MM.1S (cell line): ENCODE data around the gene CCDC157.
"Not testable (repeated sequence)": the region's sequence is repeated elsewhere in the genome, so short reads cannot be mapped to it uniquely, and the experiment has no call there.

Experiments
- EZH2 ChIP-seq: fragments of 300-600 bp; sonication (generic); optimal IDR thresholded peaks from 2 replicates; pipeline ENCODE3; 2017; ENCODE audit warnings: low read depth, mild to moderate bottlenecking, antibody characterized with exemption, low read length, mixed read lengths
- EZH2phosphoT487 ChIP-seq: fragments of 300-600 bp; sonication (generic); IDR thresholded peaks from 2 replicates; pipeline ENCODE4 v1.6.1; 2018; ENCODE audit warnings: antibody characterized with exemption, low read length
- TF ChIP-seq, protein P1 (sequence below): fragments of 300-600 bp; sonication (generic); IDR thresholded peaks from 2 replicates; pipeline ENCODE4 v1.5.1; 2016; ENCODE audit warnings: antibody characterized with exemption, low read length, mixed read lengths

GRCh38 chr22:30338341-30338740 lies 18.5 kb upstream of the CCDC157 start:
- TF ChIP-seq, protein P1, sequence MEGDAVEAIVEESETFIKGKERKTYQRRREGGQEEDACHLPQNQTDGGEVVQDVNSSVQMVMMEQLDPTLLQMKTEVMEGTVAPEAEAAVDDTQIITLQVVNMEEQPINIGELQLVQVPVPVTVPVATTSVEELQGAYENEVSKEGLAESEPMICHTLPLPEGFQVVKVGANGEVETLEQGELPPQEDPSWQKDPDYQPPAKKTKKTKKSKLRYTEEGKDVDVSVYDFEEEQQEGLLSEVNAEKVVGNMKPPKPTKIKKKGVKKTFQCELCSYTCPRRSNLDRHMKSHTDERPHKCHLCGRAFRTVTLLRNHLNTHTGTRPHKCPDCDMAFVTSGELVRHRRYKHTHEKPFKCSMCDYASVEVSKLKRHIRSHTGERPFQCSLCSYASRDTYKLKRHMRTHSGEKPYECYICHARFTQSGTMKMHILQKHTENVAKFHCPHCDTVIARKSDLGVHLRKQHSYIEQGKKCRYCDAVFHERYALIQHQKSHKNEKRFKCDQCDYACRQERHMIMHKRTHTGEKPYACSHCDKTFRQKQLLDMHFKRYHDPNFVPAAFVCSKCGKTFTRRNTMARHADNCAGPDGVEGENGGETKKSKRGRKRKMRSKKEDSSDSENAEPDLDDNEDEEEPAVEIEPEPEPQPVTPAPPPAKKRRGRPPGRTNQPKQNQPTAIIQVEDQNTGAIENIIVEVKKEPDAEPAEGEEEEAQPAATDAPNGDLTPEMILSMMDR: not testable (repeated sequence)
- not testable (repeated sequence) for TF ChIP-seq EZH2phosphoT487, EZH2
